Measurements from ENCODE around the gene ZNF226.
"Not testable (repeated sequence)": the region's sequence is repeated elsewhere in the genome, so short reads cannot be mapped to it uniquely, and the experiment has no call there.

The ZNF226 gene

DNA sequence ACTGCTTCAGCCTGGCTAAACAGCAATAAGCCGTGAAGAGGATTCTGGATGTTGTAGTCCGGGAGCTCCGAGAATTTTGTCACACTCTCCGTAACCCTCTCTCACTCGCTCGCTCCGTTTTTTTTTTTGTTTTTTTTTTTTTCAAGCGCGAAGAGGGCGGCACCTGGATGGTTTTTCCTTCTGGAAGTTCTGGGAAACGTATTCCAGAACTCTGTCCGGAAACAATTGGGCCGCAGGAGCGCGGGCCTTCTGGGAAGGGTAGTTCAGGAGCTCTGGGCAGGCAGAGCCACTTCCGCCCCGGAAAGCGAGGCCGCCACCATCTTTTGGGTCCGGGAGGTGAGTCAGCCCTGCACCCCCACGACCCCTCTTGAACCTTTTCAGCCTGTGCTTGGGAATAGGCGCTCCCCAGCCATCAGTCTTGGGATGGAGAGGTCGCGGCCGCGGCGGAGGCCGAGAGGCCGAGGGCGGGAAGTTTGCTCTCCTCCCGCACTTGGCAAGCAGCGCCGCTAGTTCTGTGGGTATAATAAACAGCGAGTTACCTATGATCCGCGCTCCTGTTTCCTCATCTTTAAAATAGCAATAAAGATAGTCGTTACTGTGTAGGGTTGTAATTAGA is 47.5 kb downstream of the ZNF226 start, which contains the start of gene ZNF227:
TSS of gene ZNF227 (plus strand) at position 283 of the 616 bp plus-strand sequence. CDS start 5,261 bp downstream, outside the sequence.
- DNase-seq (ENCODE audit: low read depth), result peak; percentile 95

DNA sequence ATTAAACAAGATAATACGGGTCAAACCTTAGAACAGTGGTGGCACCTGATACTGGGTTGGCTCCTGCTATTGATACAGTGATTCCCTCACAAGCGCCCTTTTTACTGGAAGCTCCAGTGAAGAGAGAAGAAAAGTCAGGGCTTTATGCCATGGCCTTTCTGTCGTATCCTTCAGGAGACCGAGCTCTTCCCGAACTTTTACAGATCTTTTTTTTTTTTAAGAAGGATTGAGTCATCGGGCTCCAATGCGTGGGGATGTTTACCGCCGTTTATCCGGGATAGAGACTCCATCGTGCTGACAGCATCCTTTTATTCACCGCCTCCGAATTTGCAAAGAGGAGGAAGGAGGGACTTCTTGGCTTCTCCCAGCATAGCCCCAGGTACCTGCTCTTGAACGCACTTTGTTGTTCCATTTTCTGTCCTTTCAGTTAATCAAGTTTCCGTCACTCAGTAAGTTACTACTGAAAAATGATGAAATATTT is 48.0 kb downstream of the ZNF226 start:
- DNase-seq (ENCODE audit: low read depth), result no peak

DNA sequence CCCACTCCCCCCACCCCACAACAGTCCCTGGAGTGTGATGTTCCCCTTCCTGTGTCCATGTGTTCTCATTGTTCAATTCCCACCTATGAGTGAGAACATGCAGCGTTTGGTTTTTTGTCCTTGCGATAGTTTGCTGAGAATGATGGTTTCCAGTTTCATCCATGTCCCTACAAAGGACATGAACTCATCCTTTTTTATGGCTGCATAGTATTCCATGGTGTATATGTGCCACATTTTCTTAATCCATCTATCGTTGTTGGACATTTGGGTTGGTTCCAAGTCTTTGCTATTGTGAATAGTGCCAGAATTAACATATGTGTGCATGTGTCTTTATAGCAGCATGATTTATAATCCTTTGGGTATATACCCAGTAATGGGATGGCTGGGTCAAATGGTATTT is 55.0 kb downstream of the ZNF226 start:
- not testable (repeated sequence) for DNase-seq (ENCODE audit: low read depth)

DNA sequence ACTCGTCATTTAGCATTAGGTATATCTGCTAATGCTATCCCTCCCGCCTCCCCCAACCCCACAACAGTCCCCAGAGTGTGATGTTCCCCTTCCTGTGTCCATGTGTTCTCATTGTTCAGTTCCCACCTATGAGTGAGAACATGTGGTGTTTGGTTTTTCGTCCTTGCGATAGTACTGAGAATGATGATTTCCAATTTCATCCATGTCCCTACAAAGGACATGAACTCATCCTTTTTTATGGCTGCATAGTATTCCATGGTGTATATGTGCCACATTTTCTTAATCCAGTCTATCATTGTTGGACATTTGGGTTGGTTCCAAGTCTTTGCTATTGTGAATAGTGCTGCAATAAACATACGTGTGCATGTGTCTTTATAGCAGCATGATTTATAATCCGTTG is 55.9 kb downstream of the ZNF226 start:
- DNase-seq (ENCODE audit: low read depth), result not testable (repeated sequence)

DNA sequence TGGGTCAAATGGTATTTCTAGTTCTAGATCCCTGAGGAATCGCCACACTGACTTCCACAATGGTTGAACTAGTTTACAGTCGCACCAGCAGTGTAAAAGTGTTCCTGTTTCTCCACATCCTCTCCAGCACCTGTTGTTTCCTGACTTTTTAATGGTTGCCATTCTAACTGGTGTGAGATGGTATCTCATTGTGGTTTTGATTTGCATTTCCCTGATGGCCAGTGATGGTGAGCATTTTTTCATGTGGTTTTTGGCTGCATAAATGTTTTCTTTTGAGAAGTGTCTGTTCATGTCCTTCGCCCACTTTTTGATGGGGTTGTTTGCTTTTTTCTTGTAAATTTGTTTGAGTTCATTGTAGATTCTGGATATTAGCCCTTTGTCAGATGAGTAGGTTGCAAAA is 56.4 kb downstream of the ZNF226 start:
- not testable (repeated sequence) for DNase-seq (ENCODE audit: low read depth)
